Lung microvascular endothelial cell (primary cell): ENCODE results near the gene CRK. TPM values are rescaled to one million over a fixed set of nuclear protein-coding genes. Genes with fewer than 3 reads are reported as not detected.

Experiments
- DNase-seq, 2 donors: peaks; one replicate each; pipeline versions ENCODE4 v3.0.0 to v3.0.0-alpha.2; 2010; ENCODE audit warnings: low read depth in 2 of 2
- total RNA-seq: library from RNA; depleted of rRNA; stranded (reverse); fragments of >200 nt; gene quantifications from 2 replicates; pipeline ENCODE4 v1.2.1, GENCODE V29; 2014

CRK gene
- 81.7 and 95.8 TPM in 2 replicates for total RNA-seq

DNA sequence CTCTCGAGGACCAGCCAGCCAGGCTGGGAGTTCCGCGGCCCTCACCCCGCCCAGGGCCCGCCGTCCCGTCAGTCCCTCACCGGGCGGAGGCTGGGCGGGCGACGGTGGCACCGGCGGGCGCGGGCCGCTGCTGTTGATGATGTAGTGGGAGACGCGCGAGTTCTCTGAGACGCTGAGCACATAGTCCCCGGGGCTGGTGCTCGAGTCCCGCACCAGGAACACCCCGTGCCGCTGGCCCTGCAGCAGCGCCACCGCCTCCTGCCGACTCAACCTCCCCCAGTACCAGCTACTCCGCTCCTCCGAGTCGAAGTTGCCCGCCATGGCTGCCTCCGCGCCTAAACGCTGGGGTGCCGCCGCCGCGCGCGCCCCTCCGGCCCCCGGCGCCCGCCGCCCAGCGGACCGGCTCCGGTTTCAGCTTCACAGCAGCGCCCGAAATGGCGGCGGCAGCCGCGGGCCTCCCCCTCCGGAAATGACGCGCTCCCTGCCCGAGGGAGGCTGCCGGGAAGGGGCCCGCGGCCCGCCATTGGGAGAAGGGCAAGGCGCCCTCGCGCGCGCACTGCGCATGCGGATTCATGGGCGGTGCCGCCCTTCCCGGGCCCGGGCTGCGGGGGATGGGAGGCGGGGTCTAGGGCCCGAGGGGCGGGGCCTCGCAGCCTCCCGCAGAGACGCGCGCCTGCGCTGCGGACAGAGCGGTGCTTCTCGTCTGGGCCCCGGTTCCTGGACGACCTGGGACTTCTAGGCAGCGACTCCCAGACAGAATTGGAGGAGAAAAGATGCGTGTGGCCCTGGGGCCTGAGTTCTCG is at the start of gene CRK:
CRK (minus strand) TSS at position 436 of the 803 bp plus-strand sequence; CDS start at position 321, 115 bp downstream.
- DNase-seq: peak; percentile 96 to 98

DNA sequence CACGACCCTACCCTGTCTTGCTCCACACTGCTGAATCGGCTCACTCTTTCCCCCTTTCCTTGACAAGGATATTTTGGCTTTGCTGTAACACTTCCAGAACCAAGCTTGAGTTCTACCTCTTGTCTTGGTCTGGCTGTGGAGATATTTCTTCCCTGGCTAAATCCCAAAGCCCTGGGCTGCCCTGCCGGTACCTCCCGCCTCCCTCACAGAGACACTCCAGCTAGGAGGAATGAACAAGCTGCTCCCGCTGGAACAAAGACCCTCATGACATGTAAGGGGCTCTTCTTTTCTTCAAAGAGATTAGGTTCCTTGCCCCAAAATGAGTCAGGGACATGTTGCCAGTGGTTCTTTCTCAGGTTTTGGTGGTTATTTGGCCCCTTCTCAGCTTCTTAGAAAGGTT is 49.6 kb upstream of the CRK start:
- no peak for DNase-seq

DNA sequence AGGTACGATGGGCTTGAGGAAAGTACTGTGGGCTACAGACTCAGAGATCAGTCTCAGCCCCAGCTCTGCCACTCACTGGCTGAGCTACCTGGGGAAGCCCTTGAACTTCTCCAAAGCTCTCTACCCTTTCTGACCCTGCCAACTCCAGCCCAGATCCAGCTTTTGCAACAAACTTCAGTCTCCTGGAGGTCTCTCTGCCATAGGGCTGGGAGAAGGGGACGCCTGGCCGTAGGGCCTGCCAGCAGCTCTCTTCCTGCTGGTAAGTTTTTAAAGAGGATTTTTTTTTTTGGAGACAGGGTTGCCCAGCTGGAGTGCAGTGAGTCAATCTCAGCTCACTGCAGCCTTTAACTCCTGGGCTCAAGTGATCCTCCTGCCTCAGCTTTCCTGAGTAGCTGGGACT is 48.8 kb upstream of the CRK start:
- no peak for DNase-seq

DNA sequence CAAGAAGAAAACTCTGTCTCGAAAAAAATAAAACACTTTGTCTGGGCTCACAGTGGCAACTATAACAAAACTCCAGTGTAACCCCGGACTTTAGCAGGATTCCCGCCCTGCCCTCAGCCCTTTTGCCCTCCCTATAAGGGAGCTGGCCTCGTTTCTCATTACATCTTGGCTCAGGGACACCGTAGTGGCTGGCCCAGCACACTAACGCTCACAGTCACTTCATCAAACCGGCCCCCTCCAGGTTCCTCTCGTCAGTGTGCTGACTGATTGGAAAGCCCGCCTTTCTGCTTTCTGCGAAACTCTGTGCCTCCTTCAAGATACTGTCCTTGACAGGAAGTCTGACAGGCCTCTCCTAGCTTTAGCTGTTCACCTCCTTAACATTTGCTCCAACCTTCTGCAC is 47.7 kb upstream of the CRK start:
- no peak for DNase-seq

DNA sequence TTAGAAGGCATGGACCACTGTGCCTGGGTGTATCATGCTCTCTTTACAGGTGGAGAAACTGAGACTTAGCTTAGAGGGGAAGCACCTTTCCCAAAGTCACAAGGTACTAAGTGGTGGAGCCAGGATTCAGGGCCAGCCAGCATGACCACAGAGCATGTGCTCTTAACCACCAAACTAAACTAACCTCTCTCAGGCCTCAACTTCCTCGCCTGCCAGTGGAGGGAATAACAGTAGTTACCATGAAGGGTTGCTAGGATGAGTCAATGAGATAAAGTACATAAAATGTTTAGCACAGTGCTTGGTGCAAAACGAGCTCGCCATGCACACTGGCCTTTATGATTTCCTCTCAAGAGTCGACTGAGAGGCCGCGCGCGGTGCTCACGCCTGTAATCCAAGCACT is 42.8 kb upstream of the CRK start:
- DNase-seq: peak; percentile 37 to 60

DNA sequence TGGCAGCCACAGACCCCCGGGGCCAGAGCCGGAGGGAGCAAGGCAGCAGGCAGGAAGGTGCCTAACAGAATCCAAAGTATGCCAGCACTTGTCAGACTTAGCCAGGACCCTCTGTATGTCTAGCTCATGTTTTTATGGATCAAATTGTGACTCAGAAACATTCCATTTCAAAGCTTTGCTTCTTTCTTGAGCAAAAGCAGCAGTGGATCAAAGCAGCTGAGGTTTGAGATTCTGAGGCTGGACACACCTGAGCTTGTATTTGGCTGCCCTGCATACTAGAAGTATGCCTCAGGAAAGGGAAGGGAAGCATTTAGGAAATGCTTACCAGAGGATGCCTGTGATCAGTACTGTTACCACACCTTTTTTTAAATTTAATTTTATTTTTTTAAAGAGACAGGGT is 42.2 kb upstream of the CRK start:
- DNase-seq: no peak

DNA sequence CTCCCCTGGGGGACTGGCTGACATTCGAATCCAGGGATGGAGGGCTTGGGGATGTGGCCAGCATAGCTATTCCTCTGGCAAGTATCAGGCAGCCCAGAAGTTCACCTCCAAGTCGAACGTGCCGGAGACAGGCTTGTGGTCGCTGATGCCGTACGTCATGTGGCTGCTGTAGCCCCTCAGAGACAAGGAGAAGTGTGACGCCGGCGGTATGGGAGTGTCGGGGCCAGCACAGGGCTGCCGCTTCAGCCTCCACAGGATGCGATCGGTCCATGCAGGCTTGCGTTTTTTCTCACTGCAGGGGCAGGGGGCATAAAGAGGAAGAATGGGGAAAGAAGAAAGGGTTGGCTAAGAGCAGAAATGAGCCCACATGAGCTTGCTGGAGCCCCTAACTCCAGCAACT is 41.8 kb upstream of the CRK start:
- no peak for DNase-seq

DNA sequence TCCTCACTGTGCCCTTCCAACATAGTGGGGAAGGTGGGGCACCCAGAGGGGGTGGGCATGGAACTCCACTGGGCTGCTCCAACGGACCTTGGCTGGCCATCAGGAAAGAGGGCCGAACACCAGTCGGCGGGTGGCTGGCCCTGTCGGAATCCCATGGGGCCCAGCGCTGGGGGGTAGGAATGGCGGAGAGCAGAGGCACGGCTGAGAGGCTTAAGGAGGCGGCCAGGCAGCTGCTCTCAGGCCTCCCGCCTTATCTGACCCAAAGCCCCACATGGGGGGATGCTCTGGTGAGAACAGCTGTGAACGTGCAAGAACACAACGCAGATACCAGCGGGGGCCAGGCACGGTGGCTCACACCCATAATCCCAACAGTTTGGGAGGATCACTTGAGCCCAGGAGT is 40.8 kb upstream of the CRK start:
- no peak for DNase-seq

DNA sequence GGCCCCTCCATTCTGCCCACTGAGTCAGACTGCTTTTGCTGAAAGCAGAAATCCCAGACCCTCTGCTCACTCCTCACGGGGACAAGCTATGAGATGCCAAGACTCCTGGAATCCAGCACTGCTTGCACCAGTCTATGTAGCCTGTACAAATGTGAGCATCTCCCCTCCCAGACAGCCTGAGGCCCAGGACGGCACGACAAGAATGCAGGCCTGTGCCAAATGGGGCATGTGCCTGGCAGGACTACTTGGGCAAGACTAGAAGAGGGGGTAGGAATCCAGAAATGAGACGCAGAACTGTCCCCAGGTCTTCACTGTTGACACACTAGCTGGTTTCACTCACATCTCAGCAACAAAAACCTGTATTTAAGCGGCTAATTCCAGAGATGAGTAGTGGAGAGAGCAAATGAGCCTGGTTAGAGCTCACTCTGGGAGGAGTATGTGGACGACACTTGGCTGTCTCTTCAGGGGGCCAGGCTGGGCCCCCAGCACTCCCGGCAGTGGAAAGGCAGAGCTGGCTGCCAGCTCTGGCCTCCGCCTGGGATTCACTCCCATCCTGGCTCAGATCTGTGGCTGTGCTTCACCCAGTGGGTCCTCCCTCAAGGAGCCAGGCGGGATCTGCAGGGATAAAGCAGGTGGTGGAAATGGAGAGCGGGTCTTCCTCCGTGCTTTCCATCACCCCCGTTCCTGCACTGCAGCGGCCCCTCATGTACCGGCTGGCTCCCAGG is 39.4 kb upstream of the CRK start:
- no peak for DNase-seq

DNA sequence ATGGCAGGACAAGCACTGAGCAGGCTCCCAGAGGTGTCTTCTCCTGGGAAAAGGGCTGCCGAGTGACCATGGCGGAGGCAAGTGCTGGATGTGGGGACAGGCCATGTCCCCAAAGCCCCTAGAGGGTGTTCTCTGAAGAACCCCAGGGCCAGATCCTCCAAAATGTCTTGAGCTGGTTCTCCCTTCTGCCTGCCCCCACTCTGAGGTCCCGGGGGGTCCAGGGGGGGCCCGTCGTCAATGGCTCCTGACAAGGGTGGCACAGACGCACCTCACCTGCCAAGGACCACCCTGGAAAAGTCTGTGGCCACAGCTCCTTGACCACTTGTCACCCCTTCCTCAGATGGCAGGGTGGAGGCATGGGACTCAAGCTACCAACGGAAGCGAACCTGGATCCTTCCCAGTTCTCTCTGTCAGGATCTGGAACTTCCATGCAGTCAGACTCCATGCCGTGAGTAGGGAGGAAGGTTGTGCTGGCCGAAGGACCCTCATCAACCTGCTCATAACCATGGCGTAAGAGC is 38.8 kb upstream of the CRK start:
- no peak for DNase-seq

DNA sequence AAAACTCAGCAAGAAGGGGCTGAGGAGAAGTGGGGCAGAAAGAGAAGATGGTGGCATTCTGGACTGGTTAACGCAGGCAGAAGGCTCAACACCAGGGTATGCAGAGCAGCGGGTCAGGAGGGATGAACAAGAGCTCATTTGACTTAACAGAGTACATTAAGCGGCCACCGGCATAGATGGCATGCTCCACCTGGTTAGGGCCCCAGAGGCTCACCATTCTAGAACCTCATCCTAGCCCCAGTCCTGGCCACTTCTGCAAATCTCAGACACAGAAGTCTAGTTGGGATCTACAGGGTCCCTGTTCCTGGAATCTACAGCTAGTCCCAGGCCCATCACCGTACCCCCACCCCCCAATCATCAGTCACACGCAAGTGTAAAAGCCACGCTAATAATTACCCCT is 38.2 kb upstream of the CRK start:
- no peak for DNase-seq

DNA sequence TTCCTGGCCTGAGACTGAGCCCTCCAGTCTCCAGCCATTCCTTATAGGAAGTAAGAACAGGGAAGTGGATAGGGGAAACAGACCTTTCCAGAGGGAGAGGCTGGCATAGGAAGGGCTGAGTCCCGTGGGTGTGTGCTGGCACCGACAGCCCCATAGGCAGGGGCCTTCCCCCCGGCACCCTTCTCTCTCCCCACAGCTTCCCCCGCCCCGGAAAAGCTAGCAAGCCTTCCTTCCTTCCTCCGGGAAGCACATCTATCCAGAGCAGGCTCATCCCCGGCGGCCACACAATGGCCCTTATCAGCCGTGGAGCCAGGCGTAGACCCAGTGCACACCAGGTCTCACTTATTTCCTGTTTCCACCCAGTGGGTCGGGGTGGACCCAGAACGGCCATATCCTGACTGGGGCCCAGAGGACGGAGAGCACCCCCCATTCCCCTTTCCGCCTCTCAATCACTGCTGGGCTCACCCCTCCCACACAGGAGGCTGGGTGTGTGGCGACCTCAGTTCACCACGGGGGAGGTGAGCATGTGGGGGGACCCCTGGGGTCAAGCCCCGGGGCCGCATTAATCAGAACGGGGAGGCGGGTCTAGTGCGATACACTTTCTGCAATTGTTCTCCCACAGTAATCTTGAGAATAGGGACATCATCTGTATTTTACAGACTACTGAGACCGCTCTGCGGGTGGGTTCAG is 37.4 kb upstream of the CRK start:
- peak; percentile 35 to 65 for DNase-seq

DNA sequence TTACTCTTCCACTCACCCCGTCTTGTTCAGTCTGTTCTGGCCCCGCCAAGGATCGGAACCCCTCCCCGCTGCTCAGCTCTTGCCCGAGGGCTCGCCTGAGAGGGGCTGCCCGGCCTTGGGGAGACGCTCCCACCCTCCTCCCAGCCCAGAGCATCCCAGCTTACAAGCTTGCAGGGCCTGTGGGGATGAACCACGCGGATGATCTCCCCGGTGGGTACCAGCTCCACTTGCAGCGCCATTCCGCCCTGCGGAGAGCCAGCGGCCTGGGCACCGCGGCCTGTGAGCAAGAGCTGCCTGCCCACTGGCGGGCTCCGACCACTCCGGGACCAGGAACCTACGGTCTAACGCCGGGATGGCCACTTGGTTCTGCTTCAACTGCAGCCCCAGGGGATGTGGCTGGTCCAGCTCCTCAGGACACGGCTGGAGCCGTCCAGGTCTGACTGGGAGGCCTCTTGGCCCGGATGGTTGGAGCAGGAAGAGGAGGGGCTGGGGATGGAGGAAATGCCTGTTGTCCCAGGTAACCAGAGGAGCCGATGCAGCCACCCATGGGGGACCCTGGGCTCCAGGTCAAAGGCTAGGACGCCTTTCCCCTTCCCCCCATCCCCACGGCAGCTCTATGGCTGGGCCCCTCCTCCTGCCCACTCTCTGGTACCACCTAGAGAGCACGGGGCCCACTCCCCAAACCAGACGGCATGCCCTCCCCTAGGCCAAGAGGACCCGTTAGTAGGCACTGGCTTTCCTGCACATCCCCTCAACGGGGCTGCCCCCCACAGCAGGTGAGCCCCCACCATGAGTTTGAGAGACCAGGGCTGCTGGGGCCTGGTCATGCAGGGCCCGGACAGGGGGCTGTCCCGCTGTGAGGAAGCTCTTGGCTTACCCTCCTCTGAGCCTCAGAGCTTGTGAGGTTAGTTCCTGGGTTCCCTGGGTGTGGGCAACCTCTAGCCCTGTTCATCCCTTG is 36.5 kb upstream of the CRK start, which contains the start of gene MYO1C:
MYO1C (minus strand) TSS at position 438 of the 958 bp plus-strand sequence; CDS start at position 239, 199 bp downstream.
- DNase-seq: peak; percentile 42 to 50

DNA sequence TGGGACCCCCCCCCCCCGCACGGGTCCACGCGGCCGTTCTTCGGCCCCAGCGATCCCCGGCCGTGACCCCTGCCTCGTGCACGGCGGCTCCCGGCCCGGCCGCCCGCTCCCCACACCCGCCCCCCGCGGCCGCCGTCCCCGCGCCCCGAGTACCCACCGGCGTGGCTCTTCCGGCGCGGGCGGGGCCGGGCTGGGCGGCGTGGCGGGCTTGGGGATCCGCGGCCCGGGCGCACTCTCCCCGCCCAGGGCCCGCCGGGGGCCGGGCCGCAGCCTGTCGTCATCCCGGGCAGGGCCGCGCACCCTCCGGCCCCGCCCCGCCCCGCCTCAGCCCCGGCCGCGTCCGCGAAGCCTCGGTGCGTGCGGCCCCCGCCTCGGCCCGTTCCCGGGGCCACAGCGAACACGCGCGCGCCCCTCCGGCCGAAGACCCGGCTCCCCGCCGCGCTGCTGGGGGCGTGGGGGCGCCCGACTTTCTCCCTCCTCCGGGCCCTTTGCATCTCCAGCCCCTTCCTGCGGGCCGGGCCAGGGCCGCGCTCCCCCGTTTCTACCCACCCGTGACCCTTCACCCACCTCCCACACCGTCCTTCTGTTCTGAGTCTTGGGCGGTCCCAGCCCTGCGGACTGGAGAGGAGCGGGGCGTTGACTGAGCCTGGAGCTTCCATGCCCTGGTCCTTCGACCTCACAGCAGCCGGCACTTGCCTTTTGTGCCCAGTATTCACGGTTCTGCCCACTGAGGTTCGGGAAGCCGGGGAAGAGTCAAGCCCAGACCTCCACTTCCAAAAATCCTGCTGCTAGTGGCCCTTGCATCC is 35.6 kb upstream of the CRK start:
- peak; percentile 48 to 59 for DNase-seq

DNA sequence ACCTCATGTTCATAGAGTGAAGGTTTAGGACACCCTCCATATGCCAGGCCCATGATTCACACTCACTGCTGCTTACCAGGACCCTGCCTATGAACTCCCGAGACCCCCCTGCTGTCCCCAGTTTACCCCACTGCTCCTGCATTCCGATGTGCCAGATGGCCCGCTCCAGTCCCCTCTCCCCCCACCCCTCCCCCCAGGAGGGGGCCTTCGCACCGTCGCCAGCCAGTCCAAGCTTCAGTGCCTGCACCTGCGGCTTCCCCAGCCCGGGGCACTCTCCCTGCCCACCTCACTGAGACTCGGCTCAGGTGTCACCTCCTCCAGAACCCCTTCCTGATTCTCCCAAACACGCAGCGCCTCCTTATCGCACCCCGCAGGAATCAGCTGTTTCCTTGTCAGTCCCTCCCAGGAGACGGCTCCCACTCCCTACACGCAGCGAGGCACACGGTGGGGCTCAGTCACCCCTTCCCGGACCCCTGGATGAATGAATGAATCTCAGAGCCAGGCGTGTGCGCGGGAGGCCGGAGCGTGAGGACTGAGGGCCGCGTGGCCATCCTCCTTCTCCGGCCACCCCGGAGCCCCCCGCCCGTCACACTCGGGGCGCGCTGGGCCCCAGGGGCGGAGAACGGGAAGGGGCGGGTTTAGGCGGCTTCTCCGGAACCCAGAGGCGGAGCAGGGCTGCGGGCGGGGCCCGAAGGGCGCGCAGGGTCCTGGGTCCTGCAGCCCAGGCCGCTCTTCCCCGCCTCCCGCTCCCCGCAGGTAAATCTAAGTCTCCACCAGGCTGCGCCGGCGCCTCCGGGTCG is 34.8 kb upstream of the CRK start:
- DNase-seq: peak; percentile 50 to 57

DNA sequence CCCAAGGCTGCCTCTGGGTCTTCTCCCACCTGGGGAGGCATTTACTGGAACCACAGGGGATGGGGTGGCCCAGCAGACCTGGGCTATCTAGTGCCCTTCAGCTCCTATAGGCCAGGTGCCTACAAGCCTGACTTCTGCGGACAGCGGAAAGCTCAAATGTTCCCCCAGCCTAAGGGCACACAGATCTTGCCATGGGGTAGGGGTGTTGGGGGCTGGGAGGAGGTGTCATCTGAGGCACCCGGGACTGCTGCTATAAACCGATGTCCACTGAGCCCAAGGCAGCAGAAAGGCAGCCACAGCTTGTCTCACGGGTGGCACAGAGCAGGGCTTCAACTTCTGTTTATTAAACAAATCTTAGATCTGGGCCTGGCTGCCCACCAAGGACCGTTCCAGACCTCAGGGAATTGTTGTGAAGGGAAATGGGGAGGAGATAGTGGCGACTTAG is 32.8 kb upstream of the CRK start:
- peak in 1 of 2 donors; percentile 9 for DNase-seq

DNA sequence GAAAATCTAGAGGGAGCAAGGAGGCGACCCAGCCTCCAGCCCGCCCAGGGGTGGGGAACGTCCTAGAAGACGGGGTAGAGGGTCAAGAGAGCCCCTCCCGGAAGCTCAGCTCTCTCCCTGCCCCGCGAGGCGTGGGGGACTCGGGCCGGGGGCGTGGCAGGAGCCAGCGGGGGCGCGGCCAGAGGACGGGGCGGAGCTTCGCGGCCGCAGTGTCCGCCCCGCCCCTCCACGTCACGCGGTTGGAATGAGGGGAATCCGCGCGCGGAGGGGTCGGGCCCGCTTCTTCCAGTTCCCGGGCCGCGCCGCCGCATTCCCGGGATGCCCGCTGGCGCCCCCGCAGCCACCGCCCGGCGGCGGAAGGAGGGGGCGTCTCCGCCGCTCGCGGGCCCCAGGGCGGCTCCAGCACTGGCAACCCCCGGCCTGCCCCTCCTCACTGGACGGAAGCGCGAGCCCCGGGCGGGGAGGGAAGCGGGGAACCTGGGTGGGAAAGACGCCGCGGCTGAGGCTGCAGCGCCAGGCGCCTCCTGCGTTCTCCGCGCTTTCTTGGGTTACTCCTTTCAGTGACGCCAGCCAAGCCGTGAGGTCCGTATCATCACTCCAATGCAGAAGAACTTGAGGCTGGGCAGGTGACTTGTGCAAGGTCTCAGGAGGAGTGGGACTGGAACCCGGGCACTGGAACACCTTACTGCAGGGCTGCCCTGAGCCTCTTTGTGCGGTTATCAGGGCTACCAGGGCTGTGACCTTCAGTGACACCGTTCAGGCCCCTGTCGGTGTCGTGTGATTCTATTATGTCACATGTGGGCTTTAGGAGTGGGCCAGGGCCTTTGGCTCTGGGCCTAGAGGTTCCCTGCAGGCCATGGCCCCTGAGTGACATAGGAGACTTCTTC is 32.1 kb upstream of the CRK start:
- peak; percentile 85 to 91 for DNase-seq
